ENCODE data around the gene GINS3. TPM values are rescaled to one million over a fixed set of nuclear protein-coding genes. Genes with fewer than 3 reads are reported as not detected.

The GINS3 gene
- total RNA-seq, 1 donor from 2014 or later: 6.4 TPM

DNA sequence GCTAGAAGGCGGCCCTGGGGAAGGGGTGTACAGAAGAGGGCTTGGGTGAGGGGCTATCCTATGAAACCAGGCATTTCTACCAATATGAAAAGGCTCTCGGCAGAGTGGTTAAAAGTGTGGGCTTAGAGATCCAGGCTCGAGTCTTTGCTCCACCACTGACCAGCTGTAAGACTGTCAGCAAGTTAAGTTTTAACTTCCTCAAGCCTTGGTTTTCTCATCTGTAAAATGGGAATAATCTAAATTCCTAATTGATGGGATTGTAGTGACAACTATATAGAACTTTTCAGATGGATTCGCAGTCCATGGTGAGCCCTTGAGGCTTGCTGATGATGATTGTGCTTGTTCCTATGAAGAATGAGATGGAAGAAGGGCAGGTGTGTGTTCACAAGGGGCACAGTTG, 57.0 kb downstream of the GINS3 start:
- Histone ChIP-seq H3K4me3 (ENCODE audit: low read depth, low read length) (no peak overlapping the region), H3K36me3 (ENCODE audit: control insufficient read depth, insufficient read depth, low read length) (no peaks in the 10 kb centered on the region), H3K27me3 (ENCODE audit: control insufficient read depth, insufficient read depth, low read length) (peaks cover 6% of the 10 kb centered on the region)
- DNase-seq (ENCODE audit: low read depth): no peak
- TF ChIP-seq, protein P1, sequence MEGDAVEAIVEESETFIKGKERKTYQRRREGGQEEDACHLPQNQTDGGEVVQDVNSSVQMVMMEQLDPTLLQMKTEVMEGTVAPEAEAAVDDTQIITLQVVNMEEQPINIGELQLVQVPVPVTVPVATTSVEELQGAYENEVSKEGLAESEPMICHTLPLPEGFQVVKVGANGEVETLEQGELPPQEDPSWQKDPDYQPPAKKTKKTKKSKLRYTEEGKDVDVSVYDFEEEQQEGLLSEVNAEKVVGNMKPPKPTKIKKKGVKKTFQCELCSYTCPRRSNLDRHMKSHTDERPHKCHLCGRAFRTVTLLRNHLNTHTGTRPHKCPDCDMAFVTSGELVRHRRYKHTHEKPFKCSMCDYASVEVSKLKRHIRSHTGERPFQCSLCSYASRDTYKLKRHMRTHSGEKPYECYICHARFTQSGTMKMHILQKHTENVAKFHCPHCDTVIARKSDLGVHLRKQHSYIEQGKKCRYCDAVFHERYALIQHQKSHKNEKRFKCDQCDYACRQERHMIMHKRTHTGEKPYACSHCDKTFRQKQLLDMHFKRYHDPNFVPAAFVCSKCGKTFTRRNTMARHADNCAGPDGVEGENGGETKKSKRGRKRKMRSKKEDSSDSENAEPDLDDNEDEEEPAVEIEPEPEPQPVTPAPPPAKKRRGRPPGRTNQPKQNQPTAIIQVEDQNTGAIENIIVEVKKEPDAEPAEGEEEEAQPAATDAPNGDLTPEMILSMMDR (IDR thresholded peaks at IDR 0.05; ENCODE audit: insufficient read depth, low read length, poor library complexity, severe bottlenecking): no peak

DNA sequence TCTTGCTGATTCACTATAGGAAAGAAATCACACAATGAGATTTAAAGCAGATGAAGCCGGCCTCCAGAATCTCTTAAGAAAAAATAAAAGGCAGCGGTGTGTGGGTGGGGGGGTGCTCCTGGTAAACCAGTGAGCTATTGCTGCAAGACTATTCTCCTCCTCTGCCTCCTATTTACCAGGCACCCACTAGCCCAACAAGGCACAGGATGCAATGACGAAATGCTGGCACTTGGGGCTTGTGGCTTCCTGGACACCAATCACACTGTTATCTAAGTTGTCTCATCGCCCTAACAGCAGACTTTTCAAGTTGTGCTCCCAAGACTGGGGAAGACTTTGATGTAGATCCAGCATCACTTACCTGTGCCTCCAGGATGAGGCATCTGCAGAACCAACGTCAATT, 57.5 kb downstream of the GINS3 start:
- no peaks in the 10 kb centered on the region for H3K36me3 ChIP-seq (ENCODE audit: control insufficient read depth, insufficient read depth, low read length)
- TF ChIP-seq, protein P1 (IDR thresholded peaks at IDR 0.05; ENCODE audit: insufficient read depth, low read length, poor library complexity, severe bottlenecking): no peak

DNA sequence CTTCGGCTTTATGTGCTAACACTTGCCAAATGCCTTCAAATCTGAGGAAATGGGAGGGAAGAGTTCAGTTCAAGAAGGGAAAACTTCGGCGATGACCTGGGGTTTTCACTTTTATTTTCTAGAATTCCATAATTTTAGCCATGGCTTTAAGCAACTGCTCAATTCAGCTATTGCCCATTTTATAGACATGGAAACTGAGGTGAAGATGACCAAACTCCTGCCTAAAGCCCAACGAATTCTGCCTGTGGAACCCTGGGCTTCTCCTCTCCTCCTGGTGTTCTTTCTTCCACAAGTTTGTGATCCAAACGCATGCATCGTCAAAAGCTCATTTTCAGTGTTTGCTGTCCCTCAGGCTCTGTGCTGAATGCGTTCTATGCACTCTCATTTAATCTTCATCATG, 58.3 kb downstream of the GINS3 start:
- Histone ChIP-seq H3K4me3 (ENCODE audit: low read depth, low read length) (no peak overlapping the region), H3K36me3 (ENCODE audit: control insufficient read depth, insufficient read depth, low read length) (no peaks in the 10 kb centered on the region), H3K27me3 (ENCODE audit: control insufficient read depth, insufficient read depth, low read length) (peaks cover 6% of the 10 kb centered on the region)
- TF ChIP-seq, protein P1 (IDR thresholded peaks at IDR 0.05; ENCODE audit: insufficient read depth, low read length, poor library complexity, severe bottlenecking): no peak
- DNase-seq (ENCODE audit: low read depth): no peak

More for the DNA sequence above, 57.5 kb downstream of the GINS3 start:
- no peak for DNase-seq (ENCODE audit: low read depth)
- H3K4me3 ChIP-seq (ENCODE audit: low read depth, low read length): no peak overlapping the region
- peaks cover 6% of the 10 kb centered on the region for H3K27me3 ChIP-seq (ENCODE audit: control insufficient read depth, insufficient read depth, low read length)

DNA sequence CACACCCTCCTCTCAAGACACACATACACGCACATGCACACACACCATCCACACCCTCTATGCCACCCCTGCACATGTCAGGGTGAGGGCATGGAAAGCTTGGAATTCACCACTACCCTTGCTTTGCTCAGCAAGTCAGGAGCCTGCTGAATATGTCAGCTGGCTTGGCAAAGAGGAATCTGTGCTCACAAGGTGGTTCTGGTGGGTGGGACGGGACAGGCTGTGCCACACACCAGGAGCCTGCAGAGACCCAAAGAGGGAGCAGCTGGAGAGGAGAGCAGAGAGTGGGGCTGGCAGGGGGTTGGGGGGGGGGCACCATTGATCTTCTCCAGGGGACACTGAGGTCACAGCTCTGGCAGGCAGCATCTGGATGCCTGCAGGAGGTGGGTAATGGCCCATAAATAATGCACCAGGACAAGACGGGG, 59.0 kb downstream of the GINS3 start:
- no peaks in the 10 kb centered on the region for H3K36me3 ChIP-seq (ENCODE audit: control insufficient read depth, insufficient read depth, low read length)
- no peak for DNase-seq (ENCODE audit: low read depth)
- peaks cover 6% of the 10 kb centered on the region for H3K27me3 ChIP-seq (ENCODE audit: control insufficient read depth, insufficient read depth, low read length)
- H3K4me3 ChIP-seq (ENCODE audit: low read depth, low read length): no peak overlapping the region
- TF ChIP-seq, protein P1 (IDR thresholded peaks at IDR 0.05; ENCODE audit: insufficient read depth, low read length, poor library complexity, severe bottlenecking): no peak

DNA sequence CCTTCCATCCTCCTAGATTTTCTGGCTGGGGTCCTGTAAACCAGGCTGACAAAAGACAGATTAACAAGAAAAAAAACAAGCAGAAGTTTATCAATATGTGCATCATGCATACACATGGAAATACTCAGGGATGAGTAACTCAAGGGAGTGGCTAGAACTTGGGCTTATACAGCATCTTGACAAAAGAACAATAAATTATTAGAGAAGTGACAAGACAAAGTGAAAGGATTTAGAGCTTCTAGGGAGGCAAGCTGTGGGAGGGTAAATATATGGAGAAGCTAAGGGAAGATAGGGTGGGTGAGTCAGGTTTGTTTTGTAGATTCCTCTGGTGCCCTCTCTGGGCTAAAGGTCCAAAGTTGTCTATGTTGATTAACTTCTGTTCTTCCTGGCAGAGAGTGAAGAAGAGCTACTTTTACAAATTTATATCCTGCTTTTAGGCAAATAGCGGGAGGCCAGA, 59.7 kb downstream of the GINS3 start:
- TF ChIP-seq, protein P1 (IDR thresholded peaks at IDR 0.05; ENCODE audit: insufficient read depth, low read length, poor library complexity, severe bottlenecking): no peak

DNA sequence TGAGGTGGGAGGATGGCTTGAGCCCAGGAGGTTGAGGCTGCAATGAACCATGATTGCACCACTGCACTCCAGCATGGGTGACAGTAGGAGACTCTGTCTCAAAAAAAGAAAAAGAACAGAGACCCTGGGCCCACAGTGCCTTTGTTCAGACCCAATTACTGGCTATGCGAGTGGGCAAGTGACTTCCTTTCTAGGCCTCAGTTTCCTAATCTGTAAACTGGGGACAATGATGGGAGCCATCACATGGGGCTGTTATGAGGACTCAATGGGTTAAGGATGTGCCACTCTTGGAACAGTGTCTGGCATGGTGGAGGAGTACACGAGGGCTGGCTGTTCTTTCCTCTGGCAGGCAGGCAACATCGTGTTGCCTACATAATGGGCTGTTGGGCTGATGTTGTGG, 60.4 kb downstream of the GINS3 start:
- Histone ChIP-seq H3K27me3 (ENCODE audit: control insufficient read depth, insufficient read depth, low read length) (peaks cover 6% of the 10 kb centered on the region), H3K36me3 (ENCODE audit: control insufficient read depth, insufficient read depth, low read length) (no peaks in the 10 kb centered on the region), H3K4me3 (ENCODE audit: low read depth, low read length) (no peak overlapping the region)
- DNase-seq (ENCODE audit: low read depth): no peak
- TF ChIP-seq, protein P1 (IDR thresholded peaks at IDR 0.05; ENCODE audit: insufficient read depth, low read length, poor library complexity, severe bottlenecking): no peak

More for the DNA sequence above, 59.7 kb downstream of the GINS3 start:
- no peaks in the 10 kb centered on the region for H3K36me3 ChIP-seq (ENCODE audit: control insufficient read depth, insufficient read depth, low read length)
- DNase-seq (ENCODE audit: low read depth): peak; percentile 26
- no peak overlapping the region for H3K4me3 ChIP-seq (ENCODE audit: low read depth, low read length)
- H3K27me3 ChIP-seq (ENCODE audit: control insufficient read depth, insufficient read depth, low read length): peaks cover 6% of the 10 kb centered on the region

Measured in kidney epithelial cell (primary cell).